CD4-positive, alpha-beta T cell (primary cell): ENCODE data around the gene ARPP21. TPM values are rescaled to one million over a fixed set of nuclear protein-coding genes. Genes with fewer than 3 reads are reported as not detected.

ENCODE experiments used
- ATAC-seq: fragments of 200-7000 bp; cut with Tn5 transposase; one replicate; pipeline ENCODE4 v1.10.0; 2022; ENCODE audit warnings: mild to moderate bottlenecking; ENCODE audit not compliant: poor library complexity
- CTCF ChIA-PET: fragments of 350-600 bp; sonication (Branson Sonifier 250); formaldehyde crosslinking; loops from one replicate; lab custom pipeline; 2021; ENCODE audit warnings: antibody characterized with exemption, inconsistent platforms; lab: Charles Lee
- POLR2A ChIA-PET: fragments of 350-600 bp; sonication (Branson Sonifier 250); formaldehyde crosslinking; loops from one replicate; lab custom pipeline; 2021; ENCODE audit warnings: antibody characterized with exemption, inconsistent platforms; lab: Charles Lee
- DNase-seq, 14 experiments: peaks; one replicate each; pipeline ENCODE4 v3.0.0-alpha.2; 2013 to 2020; ENCODE audit warnings: mixed read lengths in 2 of 14
- H3K27ac ChIP-seq, 2 donors: one replicate each; pipeline versions ENCODE4 v1.5.1 to v1.7.0; 2013; ENCODE audit warnings: low read length in 2 of 2, low read depth in 1 of 2, mild to moderate bottlenecking in 1 of 2
- H3K27me3 ChIP-seq, 2 experiments: 1 replicate in 1 of 2; 2 replicates in 1 of 2; pipeline versions ENCODE4 v1.6.1 to v1.7.0; 2013; ENCODE audit warnings: low read length in 2 of 2, control low read depth in 1 of 2, mild to moderate bottlenecking in 1 of 2, moderate library complexity in 1 of 2; ENCODE audit not compliant: insufficient read depth in 2 of 2, control insufficient read depth in 1 of 2
- H3K36me3 ChIP-seq: one replicate; pipeline ENCODE4 v1.6.1; 2013; ENCODE audit warnings: low read length, control low read depth; ENCODE audit not compliant: insufficient read depth
- H3K4me1 ChIP-seq: one replicate; pipeline ENCODE4 v1.6.1; 2013; ENCODE audit warnings: low read length, control low read depth; ENCODE audit not compliant: insufficient read depth
- H3K4me3 ChIP-seq: one replicate; pipeline ENCODE4 v1.5.1; 2013; ENCODE audit warnings: mild to moderate bottlenecking, low read length, moderate library complexity
- H3K9me3 ChIP-seq, 2 experiments: 1 replicate in 1 of 2; 2 replicates in 1 of 2; pipeline versions ENCODE4 v1.6.1 to v1.7.0; 2013; ENCODE audit warnings: low read length in 2 of 2, mild to moderate bottlenecking in 2 of 2, control low read depth in 1 of 2, moderate library complexity in 1 of 2; ENCODE audit not compliant: control insufficient read depth in 1 of 2, insufficient read depth in 1 of 2
- H3K27ac Mint-ChIP-seq: one replicate; pipeline ENCODE4 v1.8.0; 2020; ENCODE audit warnings: mixed read lengths
- H3K27me3 Mint-ChIP-seq: one replicate; pipeline ENCODE4 v1.8.0; 2021; ENCODE audit warnings: mixed read lengths
- H3K36me3 Mint-ChIP-seq: one replicate; pipeline ENCODE4 v1.8.0; 2021; ENCODE audit warnings: low read depth, mixed read lengths
- H3K4me1 Mint-ChIP-seq: one replicate; pipeline ENCODE4 v1.8.0; 2021; ENCODE audit warnings: low read depth, mixed read lengths
- H3K4me3 Mint-ChIP-seq: one replicate; pipeline ENCODE4 v1.8.0; 2020; ENCODE audit warnings: mild to moderate bottlenecking, mixed read lengths
- H3K9me3 Mint-ChIP-seq: one replicate; pipeline ENCODE4 v1.8.0; 2020; ENCODE audit warnings: mixed read lengths
- CTCF ChIP-seq: fragments of 200-600 bp; IDR thresholded peaks from one replicate; pipeline ENCODE4 v1.8.0; 2022; ENCODE audit warnings: antibody characterized with exemption, mild to moderate bottlenecking
- intact Hi-C, 2 experiments: fragments of 100-400 bp; cut with DNase I in 1 of 2; cut with micrococcal nuclease in 1 of 2; formaldehyde crosslinking; loops; one replicate each; pipeline versions ENCODE4 v1.15.1 to v1.9.0; 2023 to 2025; cut with DNase I, micrococcal nuclease
- total RNA-seq, 174 experiments: library from RNA in 2 of 174; stranded (reverse) in 2 of 174; gene quantifications; one replicate each; pipeline ENCODE4 v1.2.3 and lab custom pipeline; 2021 to 2026

Gene ARPP21
- total RNA-seq, 2 experiments from 2014 or later: not detected

DNA sequence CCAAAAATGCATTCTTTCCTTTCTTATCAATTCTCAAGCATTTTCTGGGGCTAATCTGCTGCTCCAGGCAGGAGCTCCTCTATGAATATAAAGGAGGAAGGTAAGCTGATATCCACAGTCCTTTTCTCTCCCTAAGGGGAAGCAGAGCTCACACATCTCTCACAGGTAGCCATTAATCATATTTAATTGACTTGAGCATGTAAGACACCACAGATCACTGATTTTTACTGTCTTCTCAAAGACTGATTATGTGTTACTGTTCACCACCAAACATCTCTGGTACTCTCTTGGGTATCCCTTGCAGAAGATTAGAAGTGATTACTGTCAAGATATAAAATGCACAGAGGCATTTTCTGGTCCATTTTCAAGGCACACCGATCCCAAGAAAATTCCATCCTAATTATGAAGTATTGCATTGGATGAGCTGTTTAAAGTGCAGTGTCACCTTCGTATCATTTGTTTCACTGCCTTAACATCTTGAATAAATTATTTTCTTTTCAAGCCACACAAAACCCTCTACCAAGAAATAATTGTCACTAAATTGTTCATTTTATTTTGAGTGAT lies 100.7 kb downstream of the ARPP21 start:
- intact Hi-C loops: no loop called here
- H3K27ac Mint-ChIP-seq: no peak overlapping the region
- TF ChIP-seq CTCF: no peak
- no peaks in the 10 kb centered on the region for H3K9me3 Mint-ChIP-seq
- no peaks in the 10 kb centered on the region for H3K36me3 ChIP-seq
- no peak overlapping the region for H3K4me3 Mint-ChIP-seq
- no peaks in the 10 kb centered on the region for H3K36me3 Mint-ChIP-seq
- ATAC-seq (no peak), DNase-seq (no peak)
- no peaks in the 10 kb centered on the region for H3K4me1 ChIP-seq
- no peak overlapping the region for H3K4me3 ChIP-seq
- no peaks in the 10 kb centered on the region for H3K27me3 ChIP-seq
- ChIA-PET CTCF (no interaction called here), POLR2A (no interaction called here)
- H3K27me3 Mint-ChIP-seq: no peaks in the 10 kb centered on the region
- no peak overlapping the region for H3K27ac ChIP-seq
- no peaks in the 10 kb centered on the region for H3K4me1 Mint-ChIP-seq
- H3K9me3 ChIP-seq: peaks cover 0 to 4% of the 10 kb centered on the region in 2 experiments

DNA sequence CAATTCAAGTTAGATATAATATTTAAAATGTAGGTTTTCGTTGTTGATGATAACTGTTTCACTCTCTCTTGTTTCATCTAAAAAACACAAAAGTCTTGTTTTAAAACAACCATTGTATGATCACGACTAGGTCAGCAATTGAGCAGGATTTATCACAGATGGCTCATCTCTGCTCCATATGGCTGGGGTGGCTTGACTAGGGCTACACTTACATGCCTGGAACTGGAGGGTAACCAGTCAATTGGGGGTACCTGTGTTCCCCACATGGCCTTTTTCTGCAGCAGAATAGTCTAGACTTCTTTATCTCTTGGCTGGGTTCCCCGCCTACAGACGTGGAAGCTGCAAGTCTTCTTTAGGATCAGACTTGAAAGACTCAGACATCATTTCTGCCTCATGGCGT lies 103.9 kb downstream of the ARPP21 start:
- no peak overlapping the region for H3K27ac ChIP-seq
- TF ChIP-seq CTCF: no peak
- intact Hi-C loops: no loop called here
- H3K4me1 ChIP-seq: no peaks in the 10 kb centered on the region
- Mint-ChIP-seq H3K4me3 (no peak overlapping the region), H3K27me3 (no peaks in the 10 kb centered on the region), H3K27ac (no peak overlapping the region), H3K36me3 (no peaks in the 10 kb centered on the region), H3K4me1 (no peaks in the 10 kb centered on the region), H3K9me3 (no peaks in the 10 kb centered on the region)
- POLR2A ChIA-PET: no interaction called here
- H3K9me3 ChIP-seq: no peaks in the 10 kb centered on the region
- DNase-seq (no peak), ATAC-seq (no peak)
- CTCF ChIA-PET: no interaction called here
- H3K4me3 ChIP-seq: no peak overlapping the region
- no peaks in the 10 kb centered on the region for H3K36me3 ChIP-seq
- H3K27me3 ChIP-seq: no peaks in the 10 kb centered on the region

DNA sequence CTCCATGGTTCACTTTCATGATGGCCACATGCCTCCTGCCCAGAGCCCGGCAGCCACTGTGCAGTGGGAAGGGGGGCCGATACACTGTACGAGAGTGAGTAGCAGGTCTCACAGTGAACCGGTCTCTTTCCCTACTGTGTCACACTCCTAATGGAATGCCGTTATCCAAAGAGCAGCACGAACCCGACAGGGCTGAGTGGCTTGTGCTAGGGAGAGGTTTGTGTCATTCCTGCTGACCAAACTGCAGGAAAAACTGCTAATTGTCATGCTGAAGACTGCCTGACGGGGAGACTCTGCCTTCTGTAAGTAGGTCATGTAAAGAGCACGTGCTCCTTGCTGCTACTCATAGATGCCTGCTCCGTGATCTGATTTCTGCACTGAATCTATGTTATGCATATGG lies 105.1 kb downstream of the ARPP21 start:
- DNase-seq: no peak
- no peaks in the 10 kb centered on the region for H3K9me3 ChIP-seq
- Mint-ChIP-seq H3K4me1 (no peaks in the 10 kb centered on the region), H3K36me3 (no peaks in the 10 kb centered on the region), H3K27me3 (no peaks in the 10 kb centered on the region), H3K9me3 (no peaks in the 10 kb centered on the region), H3K27ac (no peak overlapping the region), H3K4me3 (no peak overlapping the region)
- H3K4me1 ChIP-seq: no peaks in the 10 kb centered on the region
- CTCF ChIA-PET: no interaction called here
- H3K27ac ChIP-seq: no peak overlapping the region
- no peak overlapping the region for H3K4me3 ChIP-seq
- H3K36me3 ChIP-seq: no peaks in the 10 kb centered on the region
- no peaks in the 10 kb centered on the region for H3K27me3 ChIP-seq
- POLR2A ChIA-PET: no interaction called here
- TF ChIP-seq CTCF: no peak
- no peak for ATAC-seq
- intact Hi-C loops: no loop called here
